Right lobe of liver (tissue), 4 donors: ENCODE results near the gene POTEH.
"Not testable (repeated sequence)": the region's sequence is repeated elsewhere in the genome, so short reads cannot be mapped to it uniquely, and the experiment has no call there.

Experiments used
- CTCF ChIP-seq, 4 donors: fragments of 200-600 bp in 3 of 4; fragments of 450-650 bp in 1 of 4; IDR thresholded peaks; one replicate each; pipeline versions ENCODE4 v1.5.1 to v1.8.0; 2016 to 2022; ENCODE audit warnings: antibody characterized with exemption in 4 of 4, mild to moderate bottlenecking in 2 of 4
- POLR2A ChIP-seq: fragments of 450-650 bp; IDR thresholded peaks from one replicate; pipeline ENCODE4 v1.6.1; 2017; ENCODE audit warnings: antibody characterized with exemption, mild to moderate bottlenecking
- donor health status: DM: no; HTN: no; CAD: no.
- donor health status: DM: no; HTN: no; CAD: no.
- donor health status: DM: no; HTN: yes; CAD: no.

- not testable (repeated sequence) for TF ChIP-seq CTCF (IDR thresholded peaks at IDR 0.05); POLR2A
Measured at GRCh38 chr22:15685641-15686040, 4.2 kb upstream of the POTEH start.
